Neural progenitor cell (in vitro differentiated cells): ENCODE measurements around the gene MORN1. TPM values are rescaled to one million over a fixed set of nuclear protein-coding genes. Genes with fewer than 3 reads are reported as not detected.

Source experiments
- DNase-seq: peaks from one replicate; pipeline ENCODE4 v3.0.0-alpha.2; 2016; ENCODE audit warnings: low spot score
- H2AFZ ChIP-seq: fragments of 200-600 bp; sonication (generic); replicated peaks from 2 replicates; pipeline ENCODE4 v1.6.1; 2016; ENCODE audit warnings: antibody characterized with exemption
- H3F3A ChIP-seq: fragments of 200-600 bp; sonication (generic); 2 replicates; pipeline ENCODE4 v1.6.1; 2016; ENCODE audit warnings: antibody characterized with exemption, low read depth
- H3K27ac ChIP-seq: fragments of 200-600 bp; sonication (generic); 2 replicates; pipeline ENCODE4 v1.5.1; 2016; ENCODE audit warnings: mild to moderate bottlenecking
- H3K27me3 ChIP-seq: fragments of 200-600 bp; sonication (generic); 2 replicates; pipeline ENCODE4 v1.6.1; 2016; ENCODE audit warnings: mild to moderate bottlenecking, moderate library complexity
- H3K36me3 ChIP-seq: fragments of 200-600 bp; sonication (generic); 2 replicates; pipeline ENCODE4 v1.5.1; 2016
- H3K4me1 ChIP-seq: fragments of 200-600 bp; sonication (generic); 2 replicates; pipeline ENCODE4 v1.6.1; 2016; ENCODE audit warnings: mixed run types
- H3K4me2 ChIP-seq: fragments of 200-600 bp; sonication (generic); 2 replicates; pipeline ENCODE4 v1.6.1; 2016
- H3K4me3 ChIP-seq: fragments of 200-600 bp; sonication (generic); 2 replicates; pipeline ENCODE4 v1.5.1; 2016
- H3K79me2 ChIP-seq: fragments of 200-600 bp; sonication (generic); 2 replicates; pipeline ENCODE4 v1.6.1; 2016; ENCODE audit warnings: low read depth
- H3K9ac ChIP-seq: fragments of 200-600 bp; sonication (generic); 2 replicates; pipeline ENCODE4 v1.6.1; 2016
- H3K9me3 ChIP-seq: fragments of 200-600 bp; sonication (generic); 2 replicates; pipeline ENCODE4 v1.5.1; 2016; ENCODE audit warnings: low read depth
- H4K20me1 ChIP-seq: fragments of 200-600 bp; sonication (generic); 2 replicates; pipeline ENCODE4 v1.6.1; 2016; ENCODE audit warnings: low read depth
- H3K27ac Mint-ChIP-seq: 3 replicates; pipeline ENCODE4 v1.8.0; 2021; ENCODE audit warnings: mixed read lengths
- H3K27me3 Mint-ChIP-seq: 2 replicates; pipeline ENCODE4 v1.8.0; 2022; ENCODE audit warnings: low read depth, mild to moderate bottlenecking, inconsistent platforms, moderate library complexity, mixed read lengths; ENCODE audit not compliant: insufficient read depth
- H3K36me3 Mint-ChIP-seq: 3 replicates; pipeline ENCODE4 v1.8.0; 2021; ENCODE audit warnings: mixed read lengths
- H3K4me1 Mint-ChIP-seq: 3 replicates; pipeline ENCODE4 v1.8.0; 2021; ENCODE audit warnings: mixed read lengths
- H3K4me3 Mint-ChIP-seq: 3 replicates; pipeline ENCODE4 v1.8.0; 2021; ENCODE audit warnings: mild to moderate bottlenecking, moderate library complexity, mixed read lengths
- H3K9me3 Mint-ChIP-seq: 3 replicates; pipeline ENCODE4 v1.8.0; 2020; ENCODE audit warnings: mixed read lengths
- CTCF ChIP-seq: fragments of 200-600 bp; sonication (generic); IDR thresholded peaks from 2 replicates; pipeline ENCODE4 v1.5.1; 2017; ENCODE audit warnings: antibody characterized with exemption, mild to moderate bottlenecking
- EZH2 ChIP-seq: fragments of 200-600 bp; sonication (generic); IDR thresholded peaks from 2 replicates; pipeline ENCODE4 v1.6.1; 2017; ENCODE audit warnings: antibody characterized with exemption, mild to moderate bottlenecking, moderate library complexity
- EZH2phosphoT487 ChIP-seq: fragments of 200-600 bp; sonication (generic); IDR thresholded peaks from 2 replicates; pipeline ENCODE4 v1.6.1; 2017; ENCODE audit warnings: antibody characterized with exemption
- total RNA-seq: library from RNA; depleted of rRNA; stranded (reverse); fragments of >200 nt; gene quantifications from 2 replicates; pipeline ENCODE4 v1.2.3, GENCODE V29; 2015; ENCODE audit warnings: low replicate concordance

The MORN1 gene
- total RNA-seq, 1 donor from 2014 or later, result 7.0 TPM

DNA sequence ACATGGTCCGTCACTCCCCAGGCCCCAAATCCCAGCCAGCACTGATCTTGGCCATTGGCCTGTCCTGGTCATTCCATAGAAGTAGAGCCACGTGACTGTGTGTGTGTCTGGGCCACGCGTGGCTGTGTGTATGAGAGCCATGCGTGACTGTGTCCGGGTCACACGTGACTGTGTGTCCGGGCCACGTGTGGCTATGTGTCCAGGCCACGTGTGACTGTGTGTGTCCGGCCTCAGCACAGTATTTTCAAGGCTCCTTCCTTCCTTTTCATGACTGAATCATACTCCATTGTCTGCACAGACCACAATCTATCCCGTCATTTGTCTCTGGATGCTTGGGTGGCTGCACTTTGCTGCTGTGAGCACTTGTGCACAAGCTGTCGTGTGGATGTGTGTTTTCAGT is 95.8 kb downstream of the MORN1 start:
- H3K9me3 Mint-ChIP-seq, result no peaks in the 10 kb centered on the region
- Histone ChIP-seq H3K4me3 (no peak overlapping the region), H3K4me1 (peaks cover 11% of the 10 kb centered on the region), H3K27me3 (no peaks in the 10 kb centered on the region), H4K20me1 (peaks cover 89% of the 10 kb centered on the region), H3K79me2 (peaks cover 99% of the 10 kb centered on the region), H2AFZ (no peak overlapping the region), H3F3A (peaks cover 5% of the 10 kb centered on the region), H3K9me3 (no peaks in the 10 kb centered on the region), H3K9ac (no peak overlapping the region), H3K27ac (no peak overlapping the region), H3K4me2 (no peak overlapping the region), H3K36me3 (no peaks in the 10 kb centered on the region)
- no peak overlapping the region for H3K27ac Mint-ChIP-seq
- peaks cover 33% of the 10 kb centered on the region for H3K4me1 Mint-ChIP-seq
- TF ChIP-seq CTCF (no peak), EZH2phosphoT487 (no peak), EZH2 (no peak)
- no peak overlapping the region for H3K4me3 Mint-ChIP-seq
- no peak for DNase-seq
- H3K27me3 Mint-ChIP-seq, result peaks cover 6% of the 10 kb centered on the region
- peaks cover 11% of the 10 kb centered on the region for H3K36me3 Mint-ChIP-seq

- peaks cover 89% of the 10 kb centered on the region for H4K20me1 ChIP-seq
- peaks cover 100% of the 10 kb centered on the region for H3K79me2 ChIP-seq
- Mint-ChIP-seq H3K4me3 (no peak overlapping the region), H3K27me3 (peaks cover 7% of the 10 kb centered on the region), H3K36me3 (peaks cover 11% of the 10 kb centered on the region), H3K9me3 (no peaks in the 10 kb centered on the region), H3K4me1 (peaks cover 41% of the 10 kb centered on the region), H3K27ac (no peak overlapping the region)
- no peak overlapping the region for H3K9ac ChIP-seq
- peaks cover 5% of the 10 kb centered on the region for H3F3A ChIP-seq
- H2AFZ ChIP-seq, result no peak overlapping the region
- no peak for DNase-seq
- no peak overlapping the region for H3K27ac ChIP-seq
- H3K4me2 ChIP-seq, result no peak overlapping the region
- H3K9me3 ChIP-seq, result no peaks in the 10 kb centered on the region
- TF ChIP-seq EZH2phosphoT487 (no peak), EZH2 (no peak), CTCF (no peak)
- H3K27me3 ChIP-seq, result no peaks in the 10 kb centered on the region
- no peaks in the 10 kb centered on the region for H3K36me3 ChIP-seq
- H3K4me1 ChIP-seq, result peaks cover 16% of the 10 kb centered on the region
- H3K4me3 ChIP-seq, result no peak overlapping the region
Measured at GRCh38 chr1:2294725-2295078, 96.7 kb downstream of the MORN1 start.

DNA sequence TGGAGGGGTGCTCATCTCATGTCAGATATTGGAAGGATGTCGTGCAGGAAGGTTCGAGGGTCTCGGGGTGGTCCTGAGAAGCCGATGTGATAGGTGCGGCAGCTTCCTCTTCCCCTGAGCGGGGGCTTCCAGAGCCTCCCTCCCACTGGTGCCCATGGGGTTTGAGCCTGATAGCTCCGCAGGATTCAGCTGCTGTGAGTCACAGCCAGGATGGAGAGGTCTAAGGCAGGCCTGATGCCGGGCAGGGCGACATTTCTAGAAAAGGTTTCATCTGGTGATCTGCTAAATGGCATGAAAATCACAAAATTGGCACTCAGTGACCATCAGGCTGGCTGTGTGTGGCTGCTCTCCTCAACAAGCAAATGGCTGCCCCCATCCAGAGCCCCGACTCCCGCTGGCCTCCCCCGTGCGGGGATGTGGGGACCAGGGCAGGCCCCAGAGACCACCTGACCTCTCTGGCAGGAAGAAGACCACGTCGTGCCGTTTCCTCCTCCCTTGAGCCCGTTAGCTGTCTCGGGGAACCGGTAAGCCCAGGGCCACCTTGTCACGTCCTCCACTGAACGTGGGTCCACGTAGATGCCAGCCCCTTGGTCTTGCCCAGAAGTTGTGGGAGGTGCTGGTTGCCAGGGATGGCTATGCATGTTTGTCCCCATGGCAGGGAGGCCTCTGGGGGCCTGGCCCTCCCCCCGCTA is 97.2 kb downstream of the MORN1 start:
- peaks cover 5% of the 10 kb centered on the region for H3F3A ChIP-seq
- no peak overlapping the region for H3K27ac Mint-ChIP-seq
- H3K27ac ChIP-seq, result no peak overlapping the region
- H3K27me3 ChIP-seq, result no peaks in the 10 kb centered on the region
- H3K79me2 ChIP-seq, result peaks cover 100% of the 10 kb centered on the region
- H3K4me1 Mint-ChIP-seq, result peaks cover 40% of the 10 kb centered on the region
- no peak overlapping the region for H3K4me3 ChIP-seq
- H3K36me3 Mint-ChIP-seq, result peaks cover 11% of the 10 kb centered on the region
- DNase-seq, result no peak
- no peaks in the 10 kb centered on the region for H3K9me3 Mint-ChIP-seq
- TF ChIP-seq EZH2phosphoT487 (no peak), EZH2 (no peak), CTCF (no peak)
- peaks cover 89% of the 10 kb centered on the region for H4K20me1 ChIP-seq
- H3K9ac ChIP-seq, result no peak overlapping the region
- H3K4me3 Mint-ChIP-seq, result no peak overlapping the region
- no peak overlapping the region for H3K4me2 ChIP-seq
- H3K36me3 ChIP-seq, result no peaks in the 10 kb centered on the region
- peaks cover 7% of the 10 kb centered on the region for H3K27me3 Mint-ChIP-seq
- H3K4me1 ChIP-seq, result peaks cover 20% of the 10 kb centered on the region
- H3K9me3 ChIP-seq, result no peaks in the 10 kb centered on the region
- no peak overlapping the region for H2AFZ ChIP-seq
